Measurements from ENCODE around the gene MAST4.
"Not testable (repeated sequence)": the region's sequence is repeated elsewhere in the genome, so short reads cannot be mapped to it uniquely, and the experiment has no call there.

The MAST4 gene

DNA sequence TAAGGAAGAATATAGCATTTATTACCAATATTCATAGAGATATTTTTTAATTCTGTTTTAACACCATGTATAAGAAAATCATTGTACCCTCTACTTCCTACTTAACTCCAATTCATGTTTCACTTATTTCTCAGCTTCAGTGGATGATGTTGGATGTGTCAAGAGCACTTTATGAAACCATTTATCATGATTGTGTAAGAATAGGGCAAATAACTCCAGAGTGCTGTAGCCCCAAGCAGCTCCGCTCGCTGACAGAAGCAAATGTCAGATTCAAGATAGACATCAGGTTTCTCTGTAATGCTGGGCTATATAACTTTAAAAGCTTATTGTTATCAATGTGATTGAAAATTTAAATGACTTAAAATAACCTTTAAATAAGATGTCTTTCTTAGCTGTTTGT lies 50.4 kb downstream of the MAST4 start:
- DNase-seq (ENCODE audit: low read depth in 1 of 2, low spot score in 1 of 2), result no peak

DNA sequence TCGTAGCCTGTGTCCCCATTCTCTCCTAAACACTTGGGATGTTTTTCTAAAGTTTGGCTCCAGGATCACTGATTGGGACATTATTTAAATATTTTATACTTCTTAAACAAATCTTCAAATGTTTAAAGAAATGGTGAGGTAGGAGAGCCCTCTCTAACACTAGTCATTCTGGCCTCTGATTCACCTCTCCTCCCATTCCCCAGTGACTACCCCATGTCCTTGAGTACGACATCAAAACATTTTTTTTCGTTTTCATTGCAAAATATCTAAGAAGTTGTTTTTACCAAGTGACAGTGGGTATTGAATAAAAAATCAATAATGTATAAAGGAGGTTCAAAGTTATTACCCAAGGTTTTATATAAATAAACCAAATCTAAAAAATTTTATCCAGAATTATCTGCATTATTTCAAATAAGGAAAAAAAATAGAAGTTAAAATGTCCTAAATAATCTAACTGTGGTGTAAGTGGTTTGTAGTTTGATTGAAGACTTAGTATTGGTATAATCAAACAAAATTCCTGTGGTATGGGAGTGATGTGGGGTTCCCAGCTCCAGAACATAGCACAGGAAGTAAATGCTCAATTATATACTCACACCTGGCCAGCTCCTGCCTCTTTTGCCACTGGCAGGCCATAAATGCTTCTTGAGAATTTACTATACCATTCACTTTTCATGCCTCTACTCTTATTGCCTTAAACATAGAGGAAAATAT lies 51.1 kb downstream of the MAST4 start:
- DNase-seq (ENCODE audit: low read depth in 1 of 2, low spot score in 1 of 2), result no peak

DNA sequence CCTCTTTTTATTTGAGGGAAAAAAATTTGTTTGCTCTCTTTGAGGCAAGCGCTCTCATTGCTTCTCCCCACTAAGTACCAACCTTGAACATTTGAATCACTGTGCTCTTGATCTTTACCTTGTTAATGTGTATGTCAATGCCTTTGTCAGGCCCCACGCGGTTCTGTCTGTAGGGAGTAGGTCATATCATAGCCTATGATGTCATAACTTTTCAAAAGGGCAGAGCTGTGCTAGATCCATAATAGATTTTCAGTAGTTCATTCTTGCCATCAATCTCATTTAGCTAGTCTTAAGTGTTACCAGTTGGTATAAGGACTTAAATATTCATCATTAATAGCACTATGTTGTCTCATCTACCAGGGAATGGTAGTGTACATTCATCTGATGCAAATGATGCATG lies 56.6 kb downstream of the MAST4 start:
- DNase-seq (ENCODE audit: low read depth in 1 of 2, low spot score in 1 of 2), result no peak

DNA sequence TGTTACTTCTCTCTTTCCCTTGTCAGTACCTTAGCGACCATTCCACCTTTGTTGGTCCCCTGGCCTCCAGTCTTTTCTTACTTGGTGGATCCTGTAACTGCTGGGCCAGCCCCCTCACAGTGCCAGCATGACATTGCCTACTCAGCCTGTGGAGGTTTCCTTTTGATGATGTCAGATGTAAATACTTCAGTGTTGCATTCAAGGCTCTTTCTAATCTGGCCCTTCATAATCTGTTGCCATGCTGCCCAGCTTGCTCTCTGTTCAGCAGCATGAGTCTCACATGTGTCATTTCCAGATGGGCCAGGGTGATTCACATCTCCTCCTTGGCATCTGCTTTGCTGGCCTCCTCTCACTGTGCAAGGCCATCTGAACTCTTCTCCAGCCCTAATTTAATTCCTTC lies 57.1 kb downstream of the MAST4 start:
- no peak for DNase-seq (ENCODE audit: low read depth in 1 of 2, low spot score in 1 of 2)

DNA sequence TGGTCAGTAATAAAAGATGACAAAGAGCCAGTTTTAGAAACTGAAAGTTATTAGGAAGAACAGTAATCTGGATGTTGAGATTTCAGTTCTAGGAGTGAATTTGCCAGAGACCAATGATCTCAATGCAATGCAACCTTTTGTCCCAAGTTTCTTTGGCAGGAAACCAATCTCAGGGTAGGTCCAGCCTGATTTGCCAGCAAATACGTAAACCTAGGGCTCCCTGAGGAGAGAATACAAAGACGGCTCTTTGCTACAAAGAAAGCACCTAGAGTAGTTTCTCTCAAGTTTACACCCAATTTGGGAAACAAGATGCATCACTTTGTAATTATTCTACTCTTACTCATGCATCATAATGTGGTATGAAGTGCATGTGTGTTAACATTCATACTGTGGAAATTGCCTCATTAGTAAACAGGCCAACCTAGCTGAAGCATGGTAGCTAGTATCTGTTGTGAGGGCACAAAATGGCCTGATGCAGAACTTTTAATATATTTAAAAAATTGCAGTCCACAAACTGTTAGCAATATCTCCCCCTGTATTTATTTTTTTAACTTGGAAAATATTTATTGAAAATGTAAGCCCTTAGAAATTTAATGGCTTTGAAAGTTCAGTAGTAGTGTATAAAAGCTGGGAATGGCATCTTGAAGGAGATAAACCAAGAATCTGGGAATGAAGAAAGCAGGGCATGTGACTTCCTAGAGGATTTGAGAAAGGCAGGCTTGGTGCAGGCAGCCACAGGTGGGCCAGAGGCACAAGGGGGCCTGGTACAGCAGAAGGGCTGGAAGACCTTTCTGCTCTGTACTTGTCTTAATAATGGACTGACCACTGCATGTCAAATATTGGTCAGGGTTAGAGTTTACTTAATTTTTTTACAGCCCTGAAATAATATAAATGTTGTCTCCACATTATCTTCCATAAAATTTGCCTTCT lies 59.5 kb downstream of the MAST4 start:
- no peak for DNase-seq (ENCODE audit: low read depth in 1 of 2, low spot score in 1 of 2)

DNA sequence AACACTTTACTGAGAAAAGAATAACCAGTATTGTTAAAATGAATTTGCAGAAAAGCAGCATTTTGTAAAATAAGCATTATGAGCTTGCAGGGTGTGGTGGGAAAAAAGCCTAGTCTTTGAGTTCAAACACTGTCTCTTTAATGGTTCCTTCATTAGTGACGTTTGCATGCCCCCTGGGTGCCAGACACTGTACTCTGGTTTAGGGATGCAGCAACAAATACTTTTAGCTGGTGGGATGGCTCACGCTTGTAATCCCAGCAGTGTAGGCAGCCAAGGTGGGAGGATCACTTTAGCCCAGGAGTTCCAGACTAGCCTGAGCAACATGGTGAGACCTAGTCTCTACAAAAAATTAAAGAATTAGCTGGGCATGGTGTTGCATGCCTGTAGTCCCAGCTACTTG lies 62.3 kb downstream of the MAST4 start:
- no peak for DNase-seq (ENCODE audit: low read depth in 1 of 2, low spot score in 1 of 2)

DNA sequence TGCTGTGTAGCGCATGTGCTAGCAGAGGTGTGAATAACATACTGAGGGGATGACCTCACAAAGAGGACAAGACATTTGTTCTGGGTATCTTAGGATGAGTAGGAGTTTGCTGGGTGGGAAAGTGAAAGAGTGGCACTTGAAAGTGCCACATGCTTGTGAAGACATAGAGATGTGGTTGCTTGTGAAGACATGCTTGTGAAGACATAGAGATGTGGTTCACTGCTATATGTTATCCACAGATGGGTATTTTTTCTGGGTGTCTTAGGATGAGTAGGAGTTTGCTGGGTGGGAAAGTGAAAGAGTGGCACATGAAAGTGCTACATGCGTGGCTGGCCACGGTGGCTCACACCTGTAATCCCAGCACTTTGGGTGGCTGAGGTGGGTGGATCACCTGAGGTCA lies 63.6 kb downstream of the MAST4 start:
- no peak for DNase-seq (ENCODE audit: low read depth in 1 of 2, low spot score in 1 of 2)

DNA sequence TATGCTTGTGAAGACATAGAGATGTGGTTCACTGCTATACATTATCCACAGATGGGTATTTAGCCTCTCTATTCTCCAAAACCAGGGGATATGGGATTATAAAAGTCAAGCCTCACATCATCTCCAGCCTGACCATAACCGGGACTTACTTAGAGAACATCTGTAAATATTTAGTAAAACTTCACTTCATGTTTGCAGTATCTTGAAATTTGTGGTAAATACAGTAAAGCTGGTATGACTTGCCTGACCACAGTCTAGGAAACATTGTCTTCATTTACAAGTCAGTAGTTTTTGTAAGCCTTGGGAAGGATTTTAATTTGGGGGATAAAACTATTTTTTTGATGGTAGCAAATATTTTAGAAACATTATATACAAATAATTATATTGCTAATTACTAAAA lies 64.2 kb downstream of the MAST4 start:
- no peak for DNase-seq (ENCODE audit: low read depth in 1 of 2, low spot score in 1 of 2)

DNA sequence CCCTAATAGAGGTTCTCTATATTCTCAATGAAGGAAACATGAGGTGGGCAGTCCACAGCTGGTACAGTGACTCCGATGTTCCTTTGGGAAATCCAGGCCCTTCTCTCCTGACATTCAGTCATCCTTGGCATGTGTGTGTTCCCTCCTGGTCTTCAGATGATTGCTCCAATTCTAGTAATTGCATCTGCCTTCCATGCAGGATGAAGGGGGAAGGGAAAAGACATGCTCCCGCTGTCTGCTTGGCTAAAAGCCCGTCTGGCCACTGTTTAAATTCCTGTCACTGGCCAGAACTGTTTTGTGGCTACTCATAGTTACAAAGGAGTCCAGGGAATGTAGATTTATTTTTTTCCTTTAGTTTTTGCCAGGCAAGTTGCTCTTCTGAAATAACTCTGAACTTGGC lies 65.0 kb downstream of the MAST4 start:
- DNase-seq (ENCODE audit: low read depth in 1 of 2, low spot score in 1 of 2), result no peak

DNA sequence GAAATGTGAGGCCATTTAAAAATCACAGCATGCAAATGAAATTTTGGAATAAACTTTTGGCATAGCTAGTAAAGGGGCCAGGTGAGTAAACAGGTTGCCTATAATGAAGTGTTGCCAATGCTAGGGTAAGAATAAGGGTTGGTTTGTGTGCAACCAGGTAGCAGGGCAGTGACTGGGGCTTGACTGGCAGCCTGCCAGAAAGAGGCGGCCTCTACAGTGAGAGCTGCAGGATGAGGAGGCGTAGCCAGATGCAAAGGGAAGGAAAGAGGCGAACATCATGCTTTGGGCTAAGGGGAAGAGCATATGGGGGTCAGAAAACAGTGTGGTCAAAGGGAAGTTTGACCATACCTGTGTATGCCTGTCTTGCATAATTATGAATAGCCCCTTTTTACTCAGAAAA lies 70.6 kb downstream of the MAST4 start:
- DNase-seq (ENCODE audit: low read depth in 1 of 2, low spot score in 1 of 2), result no peak

DNA sequence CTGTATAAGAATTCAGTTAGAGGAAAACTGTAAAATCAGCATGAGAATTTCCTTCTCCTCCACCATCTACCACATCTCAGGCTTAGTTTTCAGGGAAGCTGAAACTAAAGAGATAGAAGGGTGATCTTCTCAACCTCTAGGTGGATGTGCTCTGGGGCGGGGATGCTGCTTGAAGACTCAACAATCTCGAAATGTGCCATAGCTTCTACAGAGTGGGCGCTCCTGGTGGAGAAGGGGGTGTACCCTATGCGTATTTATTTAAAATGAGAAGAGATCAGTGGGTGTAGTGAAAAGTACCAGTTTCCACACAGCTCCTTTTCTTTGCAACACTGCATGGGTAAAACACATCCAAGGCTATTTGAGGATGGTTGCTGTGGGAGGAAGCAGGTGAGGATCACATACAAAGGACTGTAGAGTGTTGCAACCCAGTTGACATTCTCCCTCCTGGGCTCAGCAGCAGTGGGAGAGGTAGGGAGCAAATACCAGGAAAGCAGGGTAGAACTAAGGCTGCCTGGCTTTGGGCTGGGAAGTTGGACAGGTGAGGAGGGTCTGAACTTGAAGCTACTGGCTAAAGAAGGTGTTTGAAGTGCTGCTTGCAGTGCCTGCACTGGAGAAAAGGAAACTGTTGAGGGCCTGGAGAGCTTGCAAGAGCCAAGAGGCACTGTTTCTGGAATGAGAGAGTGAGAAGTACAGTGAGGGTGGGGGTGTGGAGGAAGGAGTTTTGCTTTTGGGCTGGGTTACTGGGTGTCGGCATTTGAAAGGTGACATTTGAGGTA lies 73.1 kb downstream of the MAST4 start:
- DNase-seq (ENCODE audit: low read depth in 1 of 2, low spot score in 1 of 2), result no peak

DNA sequence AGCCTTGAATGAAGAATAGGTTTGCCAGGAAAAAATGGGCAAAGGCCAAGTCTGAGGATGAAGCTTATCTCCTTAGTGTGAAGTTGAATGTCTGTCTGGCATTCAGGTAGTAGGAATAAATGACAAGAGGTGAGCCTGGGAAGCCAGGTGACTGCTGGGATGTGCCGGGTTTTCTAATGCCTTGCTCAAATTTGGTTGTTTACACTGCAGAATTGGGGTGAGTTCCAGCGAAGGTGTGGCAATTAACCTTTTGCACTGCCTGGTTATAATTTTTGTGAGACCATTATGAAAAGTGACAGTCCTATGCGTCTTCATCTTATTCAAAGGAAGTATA lies 73.6 kb downstream of the MAST4 start:
- DNase-seq (ENCODE audit: low read depth in 1 of 2, low spot score in 1 of 2), result no peak

DNA sequence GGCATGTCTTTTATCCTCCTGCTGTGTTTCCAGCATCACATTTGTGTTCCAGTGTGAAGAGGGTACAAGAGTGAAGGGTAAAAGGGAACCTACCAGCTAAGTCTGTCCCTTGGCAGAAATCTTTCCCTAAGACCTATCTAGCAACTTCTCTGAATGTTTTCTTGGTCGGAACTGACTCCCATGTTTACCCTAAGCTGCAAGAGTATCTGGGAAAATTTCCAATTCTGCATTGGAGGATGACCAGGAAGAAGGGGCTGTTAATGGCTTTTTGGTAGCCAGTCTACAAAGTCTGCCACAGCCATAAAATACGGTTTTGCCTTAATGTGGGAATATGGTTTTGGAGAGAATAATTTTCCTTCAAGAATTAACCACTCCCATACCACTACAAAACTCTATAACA lies 75.1 kb downstream of the MAST4 start:
- no peak for DNase-seq (ENCODE audit: low read depth in 1 of 2, low spot score in 1 of 2)

DNA sequence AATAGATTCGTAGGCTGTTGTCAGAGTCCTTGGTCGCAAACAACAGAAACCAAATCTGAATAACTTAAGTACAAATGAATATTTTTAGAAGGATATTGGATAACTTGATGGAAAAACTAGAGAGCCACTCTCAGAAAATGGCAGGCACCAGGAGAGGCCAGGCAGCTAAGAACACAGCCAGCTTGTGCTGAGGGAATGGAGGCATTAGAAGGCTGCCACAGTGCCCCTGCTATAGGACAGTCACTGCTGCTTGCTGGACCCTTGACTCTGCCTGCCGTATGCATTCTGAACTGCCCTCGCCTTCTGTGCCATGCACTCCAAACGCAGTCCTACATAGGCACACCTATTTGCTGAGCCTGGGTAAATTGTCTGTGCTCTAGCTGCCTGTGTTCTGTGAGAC lies 78.6 kb downstream of the MAST4 start:
- DNase-seq (ENCODE audit: low read depth in 1 of 2, low spot score in 1 of 2), result no peak

DNA sequence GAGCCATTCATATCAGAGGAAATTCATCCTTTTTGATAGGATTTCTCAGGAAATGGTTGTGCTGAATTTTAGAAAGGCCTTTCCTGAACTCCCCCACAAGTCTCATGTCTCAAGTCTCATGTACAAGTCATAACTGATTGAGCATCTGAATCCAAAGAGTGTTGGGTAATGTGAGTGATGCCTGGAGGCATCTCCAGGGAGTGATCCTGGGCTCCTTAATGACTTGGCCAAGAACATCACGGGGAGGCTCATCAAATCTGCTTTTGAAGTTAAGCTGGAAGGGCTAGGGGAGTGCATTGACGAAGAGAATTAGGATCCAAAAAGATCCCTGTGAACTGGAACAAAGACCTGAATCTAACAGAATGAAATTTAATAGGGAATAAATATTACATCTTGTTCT lies 79.2 kb downstream of the MAST4 start:
- DNase-seq (ENCODE audit: low read depth in 1 of 2, low spot score in 1 of 2), result no peak

DNA sequence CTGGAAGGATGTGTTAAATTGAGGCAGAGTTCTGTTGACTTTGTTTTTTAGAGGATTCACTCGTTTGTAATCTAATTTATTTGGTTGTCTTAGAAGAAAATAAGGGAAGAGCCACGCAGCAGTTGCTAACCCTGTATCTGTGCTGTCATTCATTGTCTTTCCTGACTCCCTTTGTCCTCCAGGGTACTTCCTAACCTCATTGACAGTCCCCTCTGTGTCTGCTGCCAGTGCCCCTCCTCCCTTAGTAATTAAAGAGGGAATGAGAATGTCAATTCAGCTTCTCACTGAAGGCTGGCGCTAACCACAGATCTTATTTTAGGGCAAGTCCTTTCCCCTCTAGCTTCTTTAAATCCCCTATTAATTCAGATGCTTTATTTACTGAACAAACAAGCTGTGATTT lies 84.0 kb downstream of the MAST4 start:
- no peak for DNase-seq (ENCODE audit: low read depth in 1 of 2, low spot score in 1 of 2)

DNA sequence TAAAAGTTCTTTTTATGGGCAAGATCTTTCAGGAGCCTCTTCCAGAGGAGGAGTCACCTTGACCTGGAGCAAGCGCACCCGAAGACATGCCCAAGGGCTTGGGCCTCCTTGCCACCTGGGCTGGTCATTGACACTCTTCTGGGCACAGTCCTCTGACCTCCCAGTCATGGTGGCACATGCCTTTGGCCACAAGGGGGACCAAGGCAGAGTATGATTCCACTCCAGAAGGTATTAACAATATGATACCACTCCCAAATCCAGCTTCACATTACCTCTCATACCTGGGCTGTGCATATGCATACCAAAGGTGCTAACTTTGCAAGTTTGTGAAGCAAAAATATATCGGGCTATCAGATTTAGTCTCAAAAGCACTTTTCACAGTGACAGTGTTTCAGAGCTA lies 84.6 kb downstream of the MAST4 start:
- DNase-seq (ENCODE audit: low read depth in 1 of 2, low spot score in 1 of 2), result no peak

DNA sequence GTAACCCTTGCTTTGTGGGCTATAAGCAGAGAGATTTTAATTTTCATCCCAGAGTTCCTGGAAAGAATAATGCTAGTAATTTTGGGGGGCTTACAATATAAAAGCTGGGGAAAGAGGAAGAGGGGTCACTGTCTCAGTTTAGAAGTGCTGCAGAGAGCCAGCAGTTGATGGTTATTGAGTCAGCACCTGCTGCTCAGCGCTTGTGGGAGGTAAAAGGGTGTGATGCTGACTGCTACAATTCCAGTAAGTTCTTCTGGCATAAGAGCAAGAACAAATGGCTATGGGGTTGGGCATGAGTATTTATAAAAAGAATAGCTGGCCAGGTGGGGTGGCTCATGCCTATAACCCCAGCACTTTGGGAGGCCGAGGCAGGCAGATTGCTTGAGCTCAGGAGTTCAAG lies 88.5 kb downstream of the MAST4 start:
- no peak for DNase-seq (ENCODE audit: low read depth in 1 of 2, low spot score in 1 of 2)

DNA sequence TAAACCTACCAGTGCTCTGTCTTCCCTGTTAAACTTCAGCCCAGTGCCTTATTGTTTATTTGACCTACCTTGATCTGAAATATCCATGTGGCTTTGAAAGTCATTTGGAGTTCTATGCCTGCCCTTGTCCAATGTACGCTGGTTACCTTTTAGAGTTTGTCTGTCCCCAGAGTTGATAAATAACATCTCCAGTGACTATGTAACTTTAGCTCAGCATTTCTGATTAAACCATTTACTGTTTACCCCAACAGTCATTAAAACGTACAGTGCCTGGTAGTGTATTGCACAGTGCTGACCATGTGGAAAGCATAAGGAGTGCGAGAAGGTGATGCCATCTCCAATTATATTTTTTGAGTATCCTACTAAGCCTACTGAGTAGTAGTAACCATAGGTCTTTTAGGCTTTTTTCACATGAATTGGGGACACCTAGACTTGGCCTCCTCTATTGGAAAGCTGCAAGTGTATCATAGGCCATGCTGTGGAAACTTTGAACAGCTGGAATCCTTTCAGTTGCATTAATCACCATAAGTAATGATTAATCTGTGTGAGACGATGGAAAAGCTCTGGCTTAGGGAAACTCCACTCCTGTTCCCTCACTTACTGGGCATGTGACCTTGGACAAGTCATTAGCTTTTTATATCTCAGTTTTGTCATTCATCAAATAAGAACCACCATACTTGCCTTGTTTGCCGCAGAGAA lies 93.5 kb downstream of the MAST4 start:
- DNase-seq (ENCODE audit: low read depth in 1 of 2, low spot score in 1 of 2), result no peak

DNA sequence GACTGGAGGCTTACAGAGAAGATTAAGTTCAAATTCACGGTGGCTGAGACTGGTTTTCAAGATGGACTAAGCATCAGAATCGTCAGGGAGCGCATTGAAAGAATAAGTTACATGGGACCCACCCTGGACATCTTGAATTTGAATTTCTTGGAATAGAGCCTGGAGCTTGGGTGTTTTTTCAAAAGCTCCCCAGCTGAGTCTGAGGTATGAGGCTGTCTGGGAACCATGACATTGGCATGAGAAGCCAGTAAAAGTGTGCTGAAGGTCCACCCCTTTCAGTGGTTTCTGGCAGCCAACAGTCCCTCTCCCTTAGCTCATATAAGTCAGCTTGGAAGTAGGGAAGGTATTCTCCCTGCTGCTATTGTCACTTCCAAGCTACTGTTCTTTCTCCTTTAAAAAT lies 97.8 kb downstream of the MAST4 start:
- no peak for DNase-seq (ENCODE audit: low read depth in 1 of 2, low spot score in 1 of 2)

DNA sequence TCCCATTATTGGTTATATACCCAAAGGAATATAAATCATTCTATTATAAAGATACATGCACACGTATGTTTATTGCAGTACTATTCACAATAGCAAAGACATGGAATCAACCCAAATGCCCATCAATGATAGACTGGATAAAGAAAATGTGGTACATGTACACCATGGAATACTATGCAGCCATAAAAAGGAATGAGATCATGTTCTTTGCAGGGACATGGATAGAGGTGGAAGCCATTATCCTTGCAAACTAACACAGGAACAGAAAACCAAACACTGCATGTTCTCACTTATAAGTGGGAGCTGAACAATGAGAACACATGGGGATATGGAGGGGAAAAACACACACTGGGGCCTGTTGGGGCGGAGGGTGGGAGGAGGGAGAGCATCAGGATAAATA lies 99.6 kb downstream of the MAST4 start:
- not testable (repeated sequence) for DNase-seq (ENCODE audit: low read depth in 1 of 2, low spot score in 1 of 2)
